HG03108 (cell line): Measurements from ENCODE around the gene RGS2.
A peak's percentile ranks its signal among the peaks of the same experiment; 100 is the strongest.

Experiments used
- ATAC-seq: cut with Tn5 transposase; IDR thresholded peaks from one replicate; pipeline ENCODE4 v1.9.1; 2021; ENCODE audit warnings: moderate library complexity; ENCODE audit not compliant: unreplicated experiment

RGS2 gene

DNA sequence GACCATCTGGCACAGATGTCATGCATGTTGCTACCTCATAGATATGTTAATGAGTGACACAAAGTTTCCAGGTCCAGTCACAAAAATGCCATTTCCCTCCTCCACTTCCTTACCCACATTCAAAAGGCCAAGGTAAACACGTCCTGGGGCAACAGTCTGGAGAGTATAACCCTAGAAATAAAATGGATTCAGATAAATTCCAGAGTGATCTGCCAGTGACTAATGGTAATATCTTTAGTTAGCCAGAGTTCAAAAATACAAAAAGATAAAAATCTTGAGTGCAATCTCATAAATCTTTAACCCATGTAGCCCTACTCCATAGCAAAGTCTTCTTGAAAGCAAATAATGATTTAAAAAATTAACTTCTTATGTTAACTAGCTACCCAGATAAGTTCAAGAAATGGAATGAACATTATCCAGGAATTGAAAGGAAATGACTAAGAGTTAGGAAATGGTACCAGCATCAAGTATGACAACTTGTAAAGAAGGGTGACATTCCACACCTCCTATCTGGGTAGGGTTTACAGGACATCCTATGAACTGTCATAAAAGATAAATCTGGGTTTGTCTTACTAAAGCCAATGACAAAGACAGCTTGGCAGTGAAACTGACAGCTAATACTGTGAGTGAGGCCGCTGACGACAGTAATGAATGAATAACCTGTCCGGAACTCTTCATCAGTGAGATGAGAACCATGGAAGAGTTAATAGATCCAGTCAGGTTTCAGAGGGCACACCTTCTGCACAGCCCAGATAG is 18.1 kb downstream of the RGS2 start:
- ATAC-seq = peak; percentile 81

- ATAC-seq = no peak
Observed at GRCh38 chr1:192830595-192831246, 21.9 kb downstream of the RGS2 start.

GRCh38 chr1:192831706-192832355 is 23.0 kb downstream of the RGS2 start:
- ATAC-seq = no peak

GRCh38 chr1:192832492-192832891 is 23.7 kb downstream of the RGS2 start:
- no peak for ATAC-seq

DNA sequence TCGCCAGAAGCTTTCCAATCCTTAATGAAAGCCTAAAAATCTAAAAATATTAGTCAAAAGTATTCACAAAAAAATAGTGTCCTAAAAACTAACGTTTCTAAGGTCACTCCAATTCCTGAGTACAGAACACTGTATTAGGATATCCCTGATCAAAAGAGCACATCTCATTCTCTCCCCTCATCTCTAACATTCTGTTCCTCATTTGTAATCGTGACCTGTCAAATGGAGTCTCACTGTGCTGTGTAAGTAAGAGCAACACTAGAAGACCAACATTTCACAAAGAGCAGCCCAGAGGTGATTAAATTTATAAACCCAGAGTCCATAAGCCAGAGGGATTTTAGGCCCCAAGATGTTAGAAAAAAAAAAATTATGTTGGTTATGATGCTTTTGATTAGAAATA is 26.3 kb downstream of the RGS2 start:
- ATAC-seq = no peak

GRCh38 chr1:192839162-192840066 is 30.6 kb downstream of the RGS2 start:
- ATAC-seq = no peak

- no peak for ATAC-seq
Observed at GRCh38 chr1:192844360-192844759, 35.5 kb downstream of the RGS2 start.

GRCh38 chr1:192846950-192847349 is 38.1 kb downstream of the RGS2 start:
- ATAC-seq = no peak

DNA sequence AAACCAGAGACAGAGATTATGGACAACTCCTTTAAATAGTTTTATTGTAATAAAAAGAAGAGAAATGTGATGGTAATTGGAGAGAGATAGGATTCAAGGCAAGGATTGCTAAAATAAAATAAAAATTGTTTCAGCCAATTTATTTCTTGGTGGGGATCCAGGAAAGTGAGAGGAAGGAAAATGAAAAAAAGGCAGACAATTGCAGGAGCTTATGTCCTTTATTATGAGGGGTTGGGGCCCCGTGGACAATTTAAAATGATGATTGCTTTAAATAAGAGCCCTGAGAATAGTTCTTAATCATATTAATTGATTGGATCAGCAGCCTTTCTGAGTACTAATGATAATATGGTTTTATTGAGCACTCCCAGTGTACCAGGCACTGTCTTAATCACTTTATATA is 40.2 kb downstream of the RGS2 start:
- no peak for ATAC-seq

GRCh38 chr1:192849442-192849841 is 40.6 kb downstream of the RGS2 start:
- ATAC-seq = no peak

- no peak for ATAC-seq
Observed at GRCh38 chr1:192852001-192852947, 43.4 kb downstream of the RGS2 start.

DNA sequence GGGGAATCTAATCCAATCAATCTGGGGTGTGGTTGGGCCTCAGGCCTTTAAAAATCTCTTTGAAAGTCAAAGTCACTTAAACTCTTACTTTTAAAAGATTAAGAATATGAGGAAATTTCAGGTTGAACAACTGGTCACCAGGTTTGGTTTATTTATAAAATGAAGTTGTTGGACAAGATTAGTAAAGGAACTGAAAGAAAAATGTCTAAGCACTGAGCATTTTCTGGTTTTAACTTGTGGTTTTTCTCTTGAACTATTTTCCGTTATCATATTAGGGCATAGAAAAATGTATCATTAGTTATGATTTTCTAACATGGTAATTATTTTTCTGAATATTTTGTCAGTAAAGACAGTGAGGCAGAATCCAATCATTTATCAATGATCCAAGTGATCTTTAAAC is 49.6 kb downstream of the RGS2 start:
- no peak for ATAC-seq

- no peak for ATAC-seq
Observed at GRCh38 chr1:192859808-192860207, 51.0 kb downstream of the RGS2 start.

DNA sequence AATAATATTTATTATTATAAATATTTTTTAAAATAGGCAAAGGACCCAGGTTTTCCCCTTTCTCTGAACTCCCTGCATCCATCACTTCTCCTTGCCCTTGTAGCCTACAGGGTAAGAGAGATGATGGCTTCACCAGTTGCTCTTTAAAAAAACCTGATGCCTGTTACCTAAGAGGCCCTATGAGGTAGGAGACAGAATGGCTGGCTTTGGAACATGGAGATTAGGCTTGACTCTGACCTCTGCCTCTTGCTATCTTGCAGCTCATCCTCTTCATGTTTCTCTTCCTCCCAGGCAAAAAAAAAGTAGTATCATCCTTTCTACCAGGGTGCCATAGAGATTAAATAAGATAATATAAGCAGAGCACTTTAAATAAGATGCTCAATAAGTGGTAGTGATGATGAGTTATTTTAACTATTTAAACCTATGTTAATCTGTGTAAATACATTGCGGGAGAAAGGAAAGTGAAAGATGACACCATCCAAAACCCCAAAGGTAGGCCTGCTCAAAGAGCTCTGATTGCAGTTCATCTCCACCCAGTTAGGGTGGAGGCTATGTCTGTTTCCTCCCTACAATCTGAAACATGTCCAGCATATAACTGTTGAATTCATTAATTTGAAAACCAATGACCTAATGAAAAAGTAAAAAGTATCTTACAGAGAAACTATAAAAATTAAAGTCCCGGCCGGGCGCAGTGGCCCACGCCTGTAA is 51.8 kb downstream of the RGS2 start:
- ATAC-seq = no peak

DNA sequence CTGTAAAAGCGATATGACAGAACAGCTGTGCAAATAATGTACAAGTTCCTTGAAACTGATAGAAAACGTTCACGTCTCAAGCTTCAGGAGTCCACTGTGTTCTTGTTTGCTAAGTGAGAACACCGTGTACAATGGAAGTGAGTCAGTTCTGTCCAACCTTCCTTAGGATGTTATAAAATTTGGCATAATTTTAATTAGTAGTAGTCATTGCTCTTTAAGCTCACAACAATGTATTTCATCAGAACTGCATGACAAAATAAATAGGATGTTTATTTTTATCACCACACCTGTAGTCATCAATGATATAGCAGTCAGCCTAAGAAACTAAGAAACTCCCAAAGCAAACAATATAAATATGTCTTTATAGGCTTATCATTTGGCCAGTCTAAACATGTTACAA is 53.0 kb downstream of the RGS2 start:
- ATAC-seq = no peak
